CD4-positive, alpha-beta T cell treated with Interleukin-4 for 1 hour (primary cell): ENCODE measurements around the gene ACTL6B.

Experiments
- DNase-seq, 2 donors: peaks; one replicate each; pipeline ENCODE4 v3.0.0-alpha.2; 2020 to 2022

Gene ACTL6B

DNA sequence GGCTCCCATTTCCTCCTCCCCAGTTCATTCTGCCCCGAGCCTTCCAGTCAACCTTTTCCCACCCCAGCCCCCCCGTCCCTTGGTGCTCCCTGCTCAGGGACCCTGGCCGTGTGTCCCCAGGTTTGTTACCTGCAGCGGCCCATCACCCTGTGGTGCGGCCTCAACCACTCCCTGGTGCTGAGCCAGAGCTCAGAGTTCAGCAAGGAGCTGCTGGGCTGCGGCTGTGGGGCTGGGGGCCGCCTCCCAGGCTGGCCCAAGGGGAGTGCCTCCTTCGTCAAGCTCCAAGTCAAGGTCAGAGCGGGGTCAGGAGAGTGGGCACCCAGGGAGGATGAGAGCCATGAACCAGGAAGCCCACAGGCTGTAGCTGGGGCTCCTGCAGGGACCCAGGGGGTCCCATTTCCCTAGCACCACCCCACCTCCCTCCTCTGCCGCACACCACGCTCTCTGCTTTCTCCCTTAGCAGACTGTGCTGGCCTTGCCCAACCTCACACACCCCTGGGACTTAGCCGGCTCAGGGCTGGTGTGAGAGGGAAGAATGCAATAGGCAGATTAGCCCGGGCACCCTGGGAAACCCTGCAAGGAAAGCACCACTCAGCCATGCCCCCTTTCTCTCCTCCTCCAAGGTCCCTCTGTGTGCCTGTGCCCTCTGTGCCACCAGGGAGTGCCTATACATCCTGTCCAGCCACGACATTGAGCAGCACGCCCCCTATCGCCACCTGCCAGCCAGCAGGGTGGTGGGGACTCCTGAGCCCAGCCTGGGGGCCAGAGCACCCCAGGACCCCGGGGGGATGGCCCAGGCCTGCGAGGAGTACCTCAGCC lies 56.1 kb downstream of the ACTL6B start:
- no peak for DNase-seq

DNA sequence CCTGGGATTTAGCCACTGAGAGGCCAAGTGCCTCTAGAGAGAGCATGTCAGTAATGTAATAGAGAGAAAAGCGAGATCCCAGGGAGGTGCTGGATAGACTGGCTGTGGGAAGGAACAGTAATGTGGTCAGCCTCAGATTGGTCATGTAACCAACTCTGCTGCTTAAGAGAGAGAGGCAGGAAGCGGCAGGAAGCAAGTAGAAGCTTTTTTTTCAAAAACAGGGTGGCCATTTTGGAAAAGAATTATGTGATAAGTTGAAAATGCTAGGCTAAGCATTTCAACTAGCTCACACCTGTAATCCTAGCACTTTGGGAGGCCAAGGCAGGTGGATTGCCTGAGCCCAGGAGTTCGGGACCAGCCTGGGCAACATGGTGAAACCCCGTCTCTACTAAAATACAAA lies 57.8 kb downstream of the ACTL6B start:
- no peak for DNase-seq

DNA sequence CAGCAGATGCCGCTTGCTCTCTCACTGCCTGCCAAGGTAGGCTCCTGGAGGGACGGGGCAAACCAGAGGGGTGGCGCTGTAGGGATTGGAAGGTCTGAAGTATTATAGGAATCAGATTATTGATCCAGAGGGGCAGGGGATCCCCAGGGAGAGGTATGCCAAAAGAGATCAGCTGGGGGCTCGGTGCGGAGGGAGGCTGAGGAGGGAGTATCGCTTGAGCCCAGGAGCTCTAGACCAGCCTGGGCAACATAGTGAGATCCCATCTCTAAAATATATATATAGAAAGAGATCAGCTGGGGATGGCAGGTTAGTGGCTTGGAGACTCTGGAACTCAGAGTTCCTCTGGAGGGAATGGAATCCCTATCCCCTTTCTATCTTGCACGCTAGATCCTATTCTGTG lies 61.1 kb downstream of the ACTL6B start:
- no peak for DNase-seq
